ENCODE measurements around the gene IL4R.
"Not testable (repeated sequence)": the region's sequence is repeated elsewhere in the genome, so short reads cannot be mapped to it uniquely, and the experiment has no call there.

The IL4R gene

GRCh38 chr16:27408012-27408601, 94.3 kb downstream of the IL4R start:
- DNase-seq: no peak

- DNase-seq: no peak
Measured at GRCh38 chr16:27408602-27409031, 94.8 kb downstream of the IL4R start.

DNA sequence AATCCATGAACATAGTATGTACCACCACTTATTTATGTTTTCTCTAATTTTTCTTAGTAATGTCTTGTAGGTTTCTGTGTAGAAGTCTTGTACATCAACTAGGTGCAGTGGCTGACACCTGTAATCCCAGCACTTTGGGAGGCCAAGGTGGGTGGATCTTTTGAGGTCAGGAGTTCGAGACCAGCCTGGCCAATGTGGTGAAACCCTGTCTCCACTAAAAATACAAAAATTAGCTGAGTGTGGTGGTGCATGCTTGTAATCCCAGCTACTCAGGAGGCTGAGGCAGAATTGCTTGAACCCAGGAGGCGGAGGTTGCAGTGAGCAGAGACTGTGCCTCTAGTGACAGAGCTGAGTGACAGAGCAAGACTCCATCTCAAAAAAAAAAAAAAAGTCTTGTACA, 96.2 kb downstream of the IL4R start:
- not testable (repeated sequence) for DNase-seq

DNA sequence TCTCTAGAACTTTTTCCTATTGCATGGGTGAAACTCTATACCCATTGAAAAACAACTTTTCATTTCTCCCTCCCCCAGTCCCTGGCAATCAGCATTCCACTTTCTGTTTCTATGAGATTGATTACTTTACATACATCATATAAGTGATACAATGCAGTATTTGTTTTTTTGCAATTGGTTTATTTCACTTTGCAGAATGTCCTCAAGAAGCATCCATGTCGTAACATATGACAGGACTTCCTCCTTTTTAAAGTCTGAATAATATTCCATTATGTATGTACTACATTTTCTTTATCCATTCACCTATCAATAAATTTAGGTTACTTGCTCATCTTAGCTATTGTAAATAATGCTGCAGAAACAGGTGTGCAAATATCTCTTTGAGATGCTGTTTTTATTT, 97.0 kb downstream of the IL4R start:
- DNase-seq: no peak

DNA sequence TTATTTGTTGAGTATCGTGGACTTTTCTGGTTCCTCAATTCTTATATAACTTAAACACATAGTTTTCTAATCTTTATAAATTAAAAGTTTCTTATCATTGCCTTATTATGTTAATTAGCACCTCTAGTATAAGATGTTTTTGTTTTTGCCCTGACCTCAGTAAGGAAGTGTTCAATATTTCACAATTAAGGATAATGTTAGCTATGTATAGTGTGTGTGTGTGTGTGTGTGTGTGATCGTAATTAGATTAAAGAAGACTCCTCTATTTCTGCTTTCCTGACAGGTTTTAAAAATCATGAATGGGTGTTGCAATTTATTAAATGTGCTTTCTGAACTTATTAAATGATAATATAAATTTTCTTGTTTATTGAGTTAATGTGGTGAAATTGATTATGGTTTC, 100.2 kb downstream of the IL4R start:
- DNase-seq: no peak

Data from femur (tissue), 1 donor.